HG02571 (cell line): Measurements from ENCODE around the gene AGXT.
"Not testable (repeated sequence)": the region's sequence is repeated elsewhere in the genome, so short reads cannot be mapped to it uniquely, and the experiment has no call there.

Experiments used
- ATAC-seq: cut with Tn5 transposase; IDR thresholded peaks from one replicate; pipeline ENCODE4 v1.9.1; 2021; ENCODE audit warnings: mild to moderate bottlenecking, moderate library complexity; ENCODE audit not compliant: unreplicated experiment

AGXT gene

DNA sequence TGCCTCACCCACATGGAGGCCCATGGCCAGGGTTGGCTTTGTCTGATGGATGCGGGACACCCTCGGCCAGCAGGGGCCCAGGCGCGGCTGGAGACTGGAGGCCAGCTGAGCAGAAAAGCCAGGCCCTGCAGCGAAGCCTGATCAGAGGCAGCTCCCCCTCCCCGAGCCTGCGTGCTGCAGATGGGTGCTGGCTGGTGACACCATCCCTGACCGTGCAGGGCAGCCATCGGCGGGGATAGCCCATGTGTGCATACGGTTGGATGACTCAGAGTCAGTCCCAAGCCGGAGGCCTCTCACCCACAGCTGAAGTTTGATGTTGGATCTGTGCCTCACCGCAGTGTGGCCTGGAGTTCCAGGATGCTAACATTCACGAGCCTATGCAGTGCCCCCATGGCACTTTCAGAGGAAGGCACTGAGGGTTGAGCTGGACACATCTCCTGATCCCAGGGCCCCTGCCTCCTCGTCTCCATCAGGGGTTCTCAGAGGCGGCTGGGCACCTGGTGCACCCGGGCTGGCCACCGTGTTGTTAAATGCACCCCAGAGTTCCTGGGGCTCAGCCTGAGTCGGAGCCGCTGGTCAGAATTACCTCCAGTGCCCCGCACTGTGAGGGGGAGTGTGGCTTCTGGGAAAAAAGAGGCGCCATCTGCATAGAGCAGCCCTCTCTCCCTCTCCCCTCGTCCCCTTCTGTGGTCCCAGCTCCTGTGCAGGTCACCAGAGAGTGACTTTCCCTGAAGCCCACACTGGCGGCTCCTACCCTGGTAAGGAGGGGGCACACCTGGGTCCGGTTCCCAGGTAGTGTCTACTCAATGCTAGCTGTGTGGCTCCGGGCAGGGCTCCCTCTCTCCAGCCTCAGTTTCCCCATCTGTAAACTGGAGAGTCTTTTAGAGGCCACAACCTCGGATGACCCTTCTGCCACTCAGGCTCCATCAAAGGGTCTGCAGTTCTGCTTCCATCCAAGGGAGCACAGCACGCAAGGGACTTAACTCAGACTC lies 29.2 kb upstream of the AGXT start:
- ATAC-seq: no peak

DNA sequence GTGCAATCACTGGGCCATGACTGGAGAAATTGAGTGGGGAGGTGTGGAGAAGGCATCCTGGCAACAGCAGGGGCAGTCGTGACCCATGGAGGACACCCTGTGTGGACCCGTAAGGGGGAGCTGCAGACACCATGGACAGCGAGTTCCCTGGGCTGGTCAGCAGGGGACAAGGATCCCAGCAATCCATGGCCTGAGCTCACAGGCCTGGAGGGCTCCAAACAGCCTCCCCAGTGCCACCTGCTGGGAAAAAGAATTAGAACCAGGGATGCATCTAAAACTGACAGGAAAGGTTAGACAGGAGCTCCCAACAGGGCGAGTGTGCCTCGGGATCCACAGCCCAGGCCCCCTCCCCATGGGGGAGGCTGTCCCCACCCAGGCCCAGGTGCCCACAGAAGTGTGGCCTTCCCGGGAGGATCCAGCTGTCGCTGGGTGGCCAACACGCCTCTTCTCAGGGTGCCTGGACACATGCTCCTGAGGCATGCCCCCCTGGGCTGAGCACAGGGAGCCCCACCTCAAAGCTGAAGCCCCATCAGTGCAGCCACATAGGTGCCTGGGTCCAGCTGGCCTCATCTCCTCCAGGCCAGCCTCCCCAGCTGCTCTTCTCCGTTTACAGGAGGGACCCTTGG lies 28.1 kb upstream of the AGXT start:
- no peak for ATAC-seq

DNA sequence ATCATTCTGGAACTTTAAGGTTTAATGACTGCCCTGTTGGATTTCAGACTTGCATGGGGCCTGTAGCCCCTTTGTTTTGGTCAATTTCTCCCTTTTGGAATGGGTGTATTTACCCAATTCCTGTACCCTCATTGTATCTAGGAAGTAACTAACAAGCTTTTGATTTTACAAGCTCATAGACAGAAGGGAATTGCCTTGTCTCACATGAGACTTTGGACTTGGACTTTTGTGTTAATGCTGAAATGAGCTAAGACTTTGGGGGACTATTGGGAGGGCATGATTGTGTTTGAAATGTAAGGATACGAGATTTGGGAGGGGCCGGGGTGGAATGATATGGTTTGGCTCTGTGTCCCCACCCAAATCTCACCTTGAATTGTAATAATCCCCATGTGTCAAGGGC lies 22.3 kb upstream of the AGXT start:
- ATAC-seq: not testable (repeated sequence)

DNA sequence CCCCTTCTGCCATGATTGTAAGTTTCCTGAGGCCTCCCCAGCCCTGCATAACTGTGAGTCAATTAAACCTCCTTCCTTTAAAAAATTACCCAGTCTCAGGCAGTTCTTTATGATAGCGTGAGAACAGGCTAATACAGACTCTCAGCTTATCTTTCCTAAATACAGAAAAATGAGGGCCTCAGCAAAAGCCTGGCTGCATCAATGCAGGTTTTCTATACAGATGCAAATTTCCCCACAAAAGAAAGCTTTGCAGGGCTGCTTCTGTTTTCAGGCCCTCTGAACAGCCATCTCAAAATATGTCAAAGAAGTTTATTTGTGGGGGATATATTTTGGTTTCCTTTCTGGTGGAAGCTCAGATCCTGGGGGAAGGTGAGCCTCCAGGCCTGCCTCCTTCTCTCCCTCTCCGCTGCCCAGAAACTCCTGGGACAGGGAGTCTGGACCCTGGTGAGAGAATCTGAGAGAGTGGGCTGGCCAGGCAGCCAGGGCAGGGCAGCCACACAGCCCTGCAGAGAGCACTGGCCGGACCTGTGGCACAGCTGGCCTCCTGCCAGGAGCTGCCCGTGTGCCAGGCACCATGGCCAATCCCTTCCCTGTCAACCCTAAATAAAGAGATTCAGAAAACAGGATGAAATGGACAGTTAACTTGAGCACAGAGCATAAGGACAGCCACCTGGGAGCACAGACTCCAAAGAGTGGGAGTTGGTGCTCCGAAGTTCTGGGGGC lies 21.6 kb upstream of the AGXT start:
- no peak for ATAC-seq

DNA sequence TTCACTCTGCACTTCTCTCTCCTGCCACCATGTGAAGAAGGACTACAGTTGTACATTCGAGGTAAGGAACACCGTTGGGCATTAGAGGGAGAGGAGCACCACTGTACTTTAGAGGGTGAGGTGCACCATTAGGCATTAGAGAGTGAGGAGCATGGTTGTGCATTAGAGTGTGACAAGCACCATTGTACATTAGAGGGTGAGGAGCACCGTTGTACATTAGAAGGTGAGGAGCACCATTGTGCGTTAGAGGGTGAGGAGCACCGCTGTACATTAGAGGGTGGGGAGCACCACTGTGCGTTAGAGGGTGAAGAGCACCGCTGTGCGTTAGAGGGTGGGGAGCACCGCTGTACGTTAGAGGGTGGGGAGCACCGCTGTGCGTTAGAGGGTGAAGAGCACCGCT lies 20.8 kb upstream of the AGXT start:
- no peak for ATAC-seq

DNA sequence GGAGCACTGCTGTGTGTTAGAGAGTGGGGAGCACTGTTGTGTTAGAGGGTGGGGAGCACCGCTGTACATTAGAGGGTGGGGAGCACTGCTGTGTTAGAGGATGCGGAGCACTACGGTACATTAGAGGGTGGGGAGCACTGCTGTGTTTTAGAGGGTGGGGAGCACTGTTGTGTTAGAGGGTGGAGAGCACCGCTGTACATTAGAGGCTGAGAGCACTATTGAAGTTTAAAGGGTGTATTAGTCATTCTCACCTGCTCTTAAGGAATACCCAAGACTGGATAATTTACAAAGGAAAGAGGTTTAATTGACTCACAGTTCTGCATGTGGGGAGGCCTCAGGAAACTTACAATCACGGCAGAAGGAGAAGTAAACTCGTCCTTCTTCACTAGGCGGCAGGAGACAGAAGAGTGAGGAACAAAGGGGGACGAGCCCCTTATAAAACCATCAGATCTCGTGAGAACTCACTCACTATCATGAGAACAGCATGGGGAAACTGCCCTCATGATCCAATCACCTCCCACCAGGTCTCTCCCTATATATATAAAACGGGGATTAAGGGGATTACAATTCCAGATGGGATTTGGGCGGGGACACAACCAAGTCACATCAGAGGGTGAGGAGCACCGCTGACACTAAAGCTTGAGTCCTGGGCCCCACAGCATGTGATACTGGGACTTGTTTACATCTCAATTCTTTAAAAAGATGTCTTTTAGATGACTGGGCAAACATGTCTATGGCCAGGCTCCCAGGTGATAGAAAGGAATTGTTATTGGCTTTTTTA lies 19.5 kb upstream of the AGXT start:
- ATAC-seq: no peak

DNA sequence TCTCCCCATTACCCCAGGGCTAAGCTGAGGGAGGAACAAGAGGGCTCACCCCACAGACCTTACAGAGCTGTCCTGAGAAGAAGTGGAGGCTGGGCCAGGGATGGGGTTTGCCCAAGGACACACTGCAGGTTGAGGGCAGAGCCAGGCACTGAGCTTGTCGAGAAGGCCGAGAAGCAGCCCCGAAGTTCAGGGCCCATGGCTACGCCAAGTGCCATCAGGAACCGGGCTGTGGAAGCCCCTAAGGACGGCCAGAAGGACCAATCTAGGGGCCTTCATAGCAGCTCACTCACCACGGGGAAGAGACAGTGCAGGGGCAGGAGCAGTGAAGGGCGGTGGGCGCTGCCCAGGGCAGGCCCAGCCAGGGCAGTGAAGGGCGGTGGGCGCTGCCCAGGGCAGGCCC lies 18.6 kb upstream of the AGXT start:
- ATAC-seq: no peak

DNA sequence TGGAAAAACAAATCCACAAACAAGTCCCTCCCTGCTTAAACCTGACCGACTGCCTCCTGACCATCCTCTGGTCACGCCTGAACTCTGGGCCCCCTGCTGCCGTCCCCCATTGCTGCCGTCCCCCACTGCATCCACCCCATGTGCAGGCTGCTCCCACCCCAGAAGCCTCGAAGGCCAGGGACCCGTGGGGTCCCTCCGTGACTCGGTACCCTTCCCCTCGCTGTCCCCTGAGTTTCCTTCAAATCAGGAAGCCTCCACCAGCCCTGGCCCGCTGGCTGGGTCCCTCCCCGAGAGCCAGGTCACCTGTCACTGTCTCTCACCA lies 17.9 kb upstream of the AGXT start:
- ATAC-seq: no peak

DNA sequence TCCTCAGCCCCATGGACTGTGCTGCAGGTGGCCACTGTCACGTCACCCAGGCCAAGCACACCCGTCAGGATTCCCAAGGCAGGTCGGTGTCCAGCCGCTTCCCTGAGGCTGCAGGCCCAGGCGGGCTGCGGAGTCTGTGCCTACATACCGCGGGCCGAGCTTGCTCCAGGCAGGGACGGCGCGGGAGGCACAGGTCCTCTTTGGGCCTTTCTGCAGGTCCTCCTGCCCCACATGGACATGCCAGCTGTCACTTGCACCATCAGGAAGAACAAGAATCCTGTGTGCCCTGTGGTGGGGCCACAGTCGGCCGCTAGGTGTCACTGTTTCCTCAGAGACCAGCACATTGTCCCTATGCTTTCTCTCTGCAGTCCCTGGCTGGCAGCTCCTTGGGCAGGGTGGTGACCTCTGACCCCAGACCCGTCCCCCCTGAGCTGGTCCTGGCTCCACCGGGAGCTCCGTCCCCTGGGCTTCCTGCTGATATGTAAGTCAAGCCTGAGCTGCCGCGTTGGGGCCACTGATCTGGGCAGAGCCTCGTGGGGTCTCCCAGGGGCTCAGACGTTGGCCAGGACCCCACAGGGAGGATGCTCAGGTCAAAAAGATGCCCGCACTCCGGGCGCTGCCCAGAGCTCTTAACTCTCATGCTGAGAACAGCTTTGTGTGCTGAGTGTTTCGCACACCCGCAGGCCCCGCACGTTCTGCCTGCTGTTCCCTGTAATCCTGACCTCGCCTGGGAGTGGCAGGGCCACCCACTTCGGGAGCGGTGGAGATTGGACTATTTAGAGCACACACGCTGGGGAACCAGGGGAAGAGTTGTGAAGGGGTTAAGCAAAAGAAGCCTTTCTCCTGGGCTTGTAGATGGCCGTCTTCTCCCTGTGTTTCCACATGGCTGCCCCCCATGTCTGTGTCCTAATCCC lies 17.3 kb upstream of the AGXT start:
- ATAC-seq: no peak

DNA sequence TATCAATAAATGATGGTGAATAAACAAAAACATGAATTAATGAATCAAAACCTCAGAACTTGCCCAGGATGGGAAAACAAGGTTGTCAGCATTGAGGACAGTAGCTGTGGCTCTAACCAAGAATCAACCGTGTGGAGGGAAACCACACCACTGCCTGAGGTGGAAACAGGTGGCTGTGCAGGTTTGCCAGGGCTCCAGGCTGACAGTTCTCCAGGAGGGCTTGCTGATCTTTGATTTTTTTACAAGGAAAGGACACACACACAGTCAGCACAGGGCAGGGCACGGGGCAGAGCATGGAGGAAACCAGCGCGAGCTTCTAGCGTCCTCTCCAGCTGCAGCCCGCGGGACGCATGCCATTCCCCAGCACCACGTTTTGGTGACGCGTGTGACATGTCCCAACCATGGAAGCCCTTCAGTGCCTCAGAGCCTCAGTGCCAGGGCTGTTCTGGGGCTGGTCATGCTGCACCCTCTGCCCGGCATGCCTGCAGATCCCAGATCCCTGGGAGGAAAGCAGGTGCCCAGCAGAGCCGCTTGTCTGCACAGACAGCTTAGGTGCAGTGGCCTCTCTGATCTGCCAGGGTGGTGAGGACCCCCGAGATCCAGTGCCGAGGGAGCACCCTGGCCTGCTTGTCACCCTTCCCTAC lies 15.8 kb upstream of the AGXT start:
- no peak for ATAC-seq

DNA sequence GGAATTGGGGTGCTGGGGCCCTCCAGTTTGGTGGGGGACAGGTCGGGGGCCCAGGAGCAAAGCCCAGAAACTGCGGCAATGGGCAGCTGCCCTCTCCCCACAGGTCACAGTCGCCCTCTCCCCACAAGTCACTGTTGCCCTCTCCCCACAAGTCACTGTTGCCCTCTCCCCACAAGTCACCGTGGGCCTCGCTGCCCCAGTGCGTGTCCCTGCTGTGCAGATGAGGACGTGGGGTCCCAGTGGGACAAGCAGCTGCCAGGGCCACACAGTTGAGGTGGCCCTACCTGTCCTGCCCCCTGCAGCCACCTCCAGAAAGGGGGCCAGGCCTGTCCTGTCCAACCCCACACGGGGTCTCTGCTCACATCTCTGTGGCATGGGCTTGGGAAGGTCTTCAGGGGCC lies 13.0 kb upstream of the AGXT start:
- no peak for ATAC-seq

DNA sequence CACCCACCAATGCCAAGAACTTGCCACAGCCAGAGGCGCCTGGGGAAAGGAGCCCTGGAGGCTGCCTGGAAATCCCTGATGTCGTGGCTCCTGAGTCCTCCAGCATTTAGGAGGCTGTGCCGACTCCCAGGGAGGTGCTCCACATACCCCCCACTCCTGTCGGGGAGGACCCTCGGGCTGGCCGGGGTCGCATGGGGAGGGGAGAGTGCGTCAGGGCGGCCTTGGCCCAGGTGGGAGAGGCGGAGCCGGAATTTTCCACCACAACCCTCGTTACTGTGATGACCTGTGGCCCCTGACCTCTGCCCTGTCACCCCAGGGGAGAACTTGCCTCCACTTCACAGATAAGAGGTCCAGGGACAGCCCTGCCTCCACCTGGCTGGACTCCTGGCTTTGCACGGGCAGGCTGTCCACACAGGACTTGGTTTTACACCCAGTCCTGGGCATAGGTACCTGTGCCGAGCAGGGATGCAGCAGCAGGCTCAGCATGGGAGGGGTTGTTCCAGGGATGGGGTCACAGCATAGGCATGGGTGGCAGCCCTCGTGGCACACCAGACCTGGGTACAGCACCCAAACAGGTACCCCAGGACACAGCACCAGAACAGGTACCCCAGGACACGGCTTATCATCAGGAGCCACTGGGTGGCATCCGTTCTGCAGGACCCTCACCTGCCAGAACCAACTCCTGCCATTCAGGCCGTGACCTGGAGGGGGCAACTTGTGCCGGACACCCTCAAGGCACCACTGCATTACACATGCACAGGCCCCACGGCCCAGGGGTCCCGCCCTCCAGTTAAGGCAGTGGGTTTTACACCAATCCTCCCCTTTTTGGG lies 12.3 kb upstream of the AGXT start:
- no peak for ATAC-seq

DNA sequence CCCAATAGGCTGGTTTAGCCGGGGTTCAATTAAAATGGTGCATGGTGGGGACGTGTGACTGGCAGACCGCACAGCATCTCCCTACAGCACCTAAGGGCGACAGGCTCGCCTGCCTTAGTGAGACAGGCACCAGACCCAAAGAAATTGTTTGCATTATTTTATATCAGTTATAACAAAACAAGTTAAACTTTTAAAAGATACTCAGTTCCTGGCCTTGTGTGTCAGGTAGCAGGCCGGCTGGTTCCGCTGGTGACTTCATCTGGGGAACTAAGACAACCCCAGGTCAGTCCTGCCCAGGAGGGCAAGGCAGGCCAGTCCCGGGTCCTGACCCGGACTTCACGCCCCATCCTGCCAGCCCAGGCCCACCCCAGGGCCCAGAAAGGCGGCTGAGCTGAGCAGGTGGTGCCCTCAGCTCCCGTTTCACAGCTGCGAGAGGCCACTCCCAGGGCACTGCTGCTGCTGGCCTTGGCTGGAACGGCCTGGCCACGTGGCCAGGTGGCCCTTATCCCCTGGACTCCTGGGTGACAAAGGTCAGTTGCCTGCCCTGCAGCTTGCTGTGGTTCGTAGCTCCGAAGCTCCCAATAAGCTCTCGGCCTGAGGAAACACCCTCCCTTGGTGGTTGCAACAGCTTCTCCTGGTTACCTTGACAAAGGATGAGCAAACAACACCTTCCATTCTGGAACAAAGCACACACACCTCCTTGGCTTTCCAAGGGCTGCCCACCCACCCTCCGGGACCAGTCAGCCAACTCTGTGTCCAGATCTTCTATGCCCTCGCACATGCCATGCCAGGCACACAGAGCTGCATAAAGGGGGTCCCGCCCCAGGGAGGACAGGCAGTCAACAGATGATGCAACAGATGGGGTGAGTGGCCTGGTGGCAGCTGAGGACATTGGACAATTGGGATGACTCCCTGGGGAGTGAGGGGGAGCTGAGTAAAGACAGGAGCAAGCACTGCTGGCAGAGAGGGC lies 11.3 kb upstream of the AGXT start:
- ATAC-seq: no peak

DNA sequence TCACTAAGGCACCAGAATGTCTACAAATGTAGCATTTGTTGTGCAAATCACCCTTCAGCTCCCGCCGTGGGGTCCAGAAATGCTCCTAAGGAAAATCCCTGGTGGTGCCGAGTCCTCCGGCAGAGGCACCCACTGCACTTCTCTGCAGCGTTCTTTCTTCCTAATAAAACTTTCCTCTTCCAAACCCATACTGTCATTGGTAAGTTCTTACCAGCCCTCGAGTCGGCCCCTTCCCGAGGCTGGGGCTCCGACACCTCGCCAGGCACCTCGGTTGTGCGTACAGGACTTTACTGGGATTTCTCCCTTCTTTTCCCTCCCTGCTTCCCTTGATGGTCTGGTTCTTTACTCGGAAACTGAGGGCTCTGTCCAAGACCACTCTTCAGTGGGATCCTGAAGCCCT lies 10.3 kb upstream of the AGXT start:
- ATAC-seq: no peak

DNA sequence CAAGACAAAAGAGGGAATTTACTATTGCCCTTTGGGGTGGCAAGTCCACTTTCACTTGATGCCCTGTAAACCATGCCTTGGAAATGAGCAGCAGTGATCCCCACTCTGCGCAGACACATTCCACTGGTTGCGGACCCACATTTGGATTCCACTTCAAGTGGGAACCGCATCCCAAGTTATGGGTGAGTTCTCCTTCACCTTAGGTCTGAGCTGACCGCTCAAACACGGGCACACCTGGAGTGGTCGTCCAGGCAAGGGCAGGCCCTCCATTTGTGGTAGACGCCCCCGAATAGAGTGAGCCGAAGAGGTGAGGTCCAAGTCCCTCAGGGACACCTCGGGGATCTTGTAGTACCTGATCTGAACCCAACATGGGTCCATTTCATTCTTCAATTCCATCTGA lies 9.8 kb upstream of the AGXT start:
- no peak for ATAC-seq

DNA sequence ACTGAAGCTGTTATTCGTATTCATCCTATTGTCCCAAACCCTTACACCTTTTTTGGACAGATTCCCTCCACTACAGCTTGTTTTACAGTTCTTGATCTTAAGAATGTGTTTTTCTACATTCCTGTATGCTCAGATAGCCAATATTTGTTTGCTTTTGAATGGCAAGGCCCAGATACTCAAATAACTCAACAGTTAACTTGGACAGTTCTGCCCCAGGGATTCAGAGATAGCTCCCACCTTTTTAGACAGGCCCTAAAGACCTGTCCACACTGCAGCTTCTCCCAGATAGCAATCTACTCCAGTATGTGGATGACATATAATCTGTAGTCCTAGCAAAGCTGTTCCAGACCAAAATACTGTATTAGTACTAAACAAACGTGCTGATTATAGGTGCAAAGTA lies 7.1 kb upstream of the AGXT start:
- no peak for ATAC-seq

DNA sequence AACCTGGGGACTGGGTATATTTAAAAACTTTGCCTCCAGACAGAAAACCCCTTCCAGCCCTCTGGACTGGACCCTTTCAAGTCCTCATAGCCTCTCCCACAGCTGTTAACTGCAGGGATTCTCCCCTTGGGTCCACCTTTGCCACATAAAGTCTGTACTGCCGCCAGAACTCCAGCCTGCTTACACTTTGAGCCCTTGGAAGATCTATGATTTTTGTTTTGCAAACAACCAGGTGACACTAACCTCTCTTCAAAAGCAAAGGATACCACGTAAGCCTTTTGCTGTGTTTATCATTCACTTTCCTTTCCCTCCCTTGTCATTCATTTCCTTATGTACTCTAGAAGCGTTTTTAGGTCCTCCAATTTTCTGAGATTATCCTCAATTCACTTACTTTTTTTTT lies 4.1 kb upstream of the AGXT start:
- no peak for ATAC-seq

DNA sequence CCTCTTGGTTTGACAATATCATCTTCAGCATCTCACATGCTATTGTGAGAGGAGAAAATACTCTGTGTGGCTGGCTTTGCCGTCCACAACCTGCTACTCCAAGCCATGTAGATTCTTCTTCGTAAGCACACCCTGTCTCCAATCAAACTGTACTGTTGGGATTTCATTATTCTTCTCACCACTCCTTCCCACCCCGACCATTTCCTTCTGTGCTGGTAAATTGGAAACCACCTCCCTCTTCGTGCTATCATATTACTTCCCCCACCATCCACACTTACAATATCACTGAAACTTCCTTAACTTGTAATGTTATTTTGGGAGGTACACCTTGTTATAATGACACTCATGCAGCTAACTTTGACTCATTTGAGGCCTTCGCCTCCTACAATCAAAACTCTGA lies 3.2 kb upstream of the AGXT start:
- no peak for ATAC-seq
